HG03060 (cell line): ENCODE data around the gene TEX19.
"Not testable (repeated sequence)": the region's sequence is repeated elsewhere in the genome, so short reads cannot be mapped to it uniquely, and the experiment has no call there.

ENCODE experiments used
- ATAC-seq: cut with Tn5 transposase; IDR thresholded peaks from one replicate; pipeline ENCODE4 v1.9.1; 2021; ENCODE audit warnings: low read depth, moderate number of reproducible peaks; ENCODE audit not compliant: unreplicated experiment

TEX19 gene

GRCh38 chr17:82373072-82373452, 14.0 kb downstream of the TEX19 start:
- ATAC-seq = not testable (repeated sequence)

GRCh38 chr17:82373731-82374625, 14.9 kb downstream of the TEX19 start:
- ATAC-seq = no peak

- ATAC-seq = no peak
These were observed 15.7 kb downstream of the TEX19 start for GRCh38 chr17:82374626-82375331.

DNA sequence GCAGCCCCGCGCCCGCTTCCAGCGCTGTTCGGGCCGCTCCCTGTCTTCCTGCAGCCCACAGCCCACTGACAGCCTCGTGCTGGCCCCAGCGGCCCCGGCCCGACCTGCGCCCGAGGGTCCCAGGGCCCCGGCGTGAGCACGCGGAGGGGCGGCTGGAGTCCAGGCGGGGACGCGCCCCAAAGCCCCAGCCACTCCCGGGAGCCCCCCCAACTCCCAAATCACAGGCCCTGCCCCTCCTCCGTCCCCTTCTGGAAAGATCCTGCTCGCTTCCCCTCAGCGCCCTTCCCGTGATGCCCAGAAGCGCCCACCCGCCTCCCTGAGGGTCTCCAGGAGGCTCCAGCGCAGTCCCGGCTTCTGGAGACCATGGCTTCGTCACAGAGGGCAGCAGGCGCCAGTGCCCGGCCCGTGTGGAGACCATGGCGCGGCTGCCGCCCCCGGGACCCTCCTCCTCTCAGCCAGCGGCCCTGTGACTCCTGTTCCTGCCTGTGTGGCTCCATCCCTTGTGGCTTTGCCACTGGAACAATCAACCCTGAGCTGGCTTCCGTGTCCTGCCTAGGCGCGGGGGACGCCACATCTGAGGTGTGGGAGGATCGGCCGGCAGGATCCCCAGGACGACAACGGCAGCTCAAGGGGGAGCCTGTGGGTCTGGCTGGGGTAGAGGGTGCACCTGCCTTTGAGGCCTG, 16.5 kb downstream of the TEX19 start:
- ATAC-seq = no peak

- ATAC-seq = no peak
These were observed 17.1 kb downstream of the TEX19 start for GRCh38 chr17:82376042-82376730.

DNA sequence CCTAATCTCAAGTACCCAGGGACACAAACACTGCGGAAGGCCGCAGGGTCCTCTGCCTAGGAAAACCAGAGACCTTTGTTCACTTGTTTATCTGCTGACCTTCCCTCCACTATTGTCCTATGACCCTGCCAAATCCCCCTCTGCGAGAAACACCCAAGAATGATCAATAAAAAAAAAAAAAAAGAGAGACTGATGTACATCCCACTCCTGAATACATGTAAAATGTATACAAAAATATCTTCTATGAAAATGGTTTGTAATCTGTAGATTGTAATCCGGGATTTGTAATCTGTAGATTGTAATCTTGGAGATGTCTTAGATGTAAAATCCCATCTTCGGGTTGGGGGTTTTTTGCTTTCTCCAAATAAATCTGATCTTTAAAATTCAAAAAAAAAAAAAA, 18.2 kb downstream of the TEX19 start:
- not testable (repeated sequence) for ATAC-seq

DNA sequence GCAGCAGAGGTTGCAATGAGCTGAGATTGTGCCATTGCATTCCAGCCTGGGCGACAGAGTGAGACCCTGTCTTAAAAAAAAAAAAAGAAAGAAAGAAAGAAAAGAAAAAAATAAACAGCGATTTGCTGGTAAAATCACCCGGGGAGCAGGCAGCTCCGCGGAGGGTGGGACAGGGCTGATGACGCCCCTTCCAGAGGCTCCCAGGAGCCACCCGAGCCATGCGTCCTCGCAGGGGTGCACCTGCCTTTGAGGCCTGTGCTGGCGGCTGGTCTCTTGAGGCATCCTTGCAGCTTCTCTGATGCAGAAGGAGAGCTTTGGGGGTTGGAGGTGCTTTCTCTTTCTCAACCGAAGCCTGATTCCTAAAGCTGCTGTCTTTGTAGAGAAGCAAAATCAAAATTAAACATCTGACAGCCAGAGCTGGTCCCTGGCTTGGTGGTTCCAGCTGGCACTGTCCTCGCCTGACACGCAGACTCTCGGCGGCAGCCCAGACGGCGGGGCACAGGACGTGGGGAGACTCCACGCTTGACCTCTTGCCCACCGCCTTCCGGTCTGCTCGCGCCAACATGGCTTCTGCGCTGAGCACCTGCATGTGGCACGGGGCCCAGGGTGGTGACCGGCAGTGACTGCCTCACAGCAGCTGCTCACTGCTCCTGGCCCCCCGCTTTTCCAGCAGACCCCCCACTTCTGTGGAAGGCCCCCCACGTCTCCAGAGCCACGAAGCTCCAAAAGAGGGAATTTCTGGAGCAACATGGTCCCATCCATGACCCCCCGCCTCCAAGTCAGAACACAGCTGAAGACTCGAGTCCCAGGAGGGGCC, 19.1 kb downstream of the TEX19 start:
- ATAC-seq = no peak

DNA sequence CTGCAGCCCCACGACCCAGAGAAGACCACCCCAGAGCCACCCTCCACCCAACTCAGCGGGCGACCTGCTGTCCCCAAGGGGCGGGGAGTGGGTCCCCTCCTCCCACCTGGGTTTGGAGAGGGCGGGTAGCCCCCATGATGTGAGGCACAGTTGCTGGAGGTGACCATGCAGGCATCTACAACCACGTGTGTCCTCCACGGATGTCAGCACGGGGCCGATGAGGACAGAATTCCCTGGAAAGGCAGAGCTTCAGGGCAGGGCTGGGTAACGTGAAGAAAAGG, 19.6 kb downstream of the TEX19 start:
- ATAC-seq = no peak

- ATAC-seq = no peak
These were observed 22.0 kb downstream of the TEX19 start for GRCh38 chr17:82380860-82381702.

DNA sequence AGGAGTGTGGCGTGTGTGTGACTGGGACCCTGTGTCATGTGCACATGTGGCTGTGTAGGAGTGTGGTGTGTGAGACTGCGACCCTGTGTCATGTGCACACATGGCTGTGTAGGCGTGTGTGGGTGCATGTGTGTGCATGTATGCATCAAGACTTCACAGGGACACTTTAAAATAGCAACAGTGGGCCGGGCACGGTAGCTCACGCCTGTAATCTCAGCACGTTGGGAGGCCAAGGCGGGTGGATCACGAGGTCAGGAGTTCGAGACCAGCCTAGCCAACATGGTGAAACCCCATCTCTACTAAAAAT, 22.6 kb downstream of the TEX19 start:
- not testable (repeated sequence) for ATAC-seq

DNA sequence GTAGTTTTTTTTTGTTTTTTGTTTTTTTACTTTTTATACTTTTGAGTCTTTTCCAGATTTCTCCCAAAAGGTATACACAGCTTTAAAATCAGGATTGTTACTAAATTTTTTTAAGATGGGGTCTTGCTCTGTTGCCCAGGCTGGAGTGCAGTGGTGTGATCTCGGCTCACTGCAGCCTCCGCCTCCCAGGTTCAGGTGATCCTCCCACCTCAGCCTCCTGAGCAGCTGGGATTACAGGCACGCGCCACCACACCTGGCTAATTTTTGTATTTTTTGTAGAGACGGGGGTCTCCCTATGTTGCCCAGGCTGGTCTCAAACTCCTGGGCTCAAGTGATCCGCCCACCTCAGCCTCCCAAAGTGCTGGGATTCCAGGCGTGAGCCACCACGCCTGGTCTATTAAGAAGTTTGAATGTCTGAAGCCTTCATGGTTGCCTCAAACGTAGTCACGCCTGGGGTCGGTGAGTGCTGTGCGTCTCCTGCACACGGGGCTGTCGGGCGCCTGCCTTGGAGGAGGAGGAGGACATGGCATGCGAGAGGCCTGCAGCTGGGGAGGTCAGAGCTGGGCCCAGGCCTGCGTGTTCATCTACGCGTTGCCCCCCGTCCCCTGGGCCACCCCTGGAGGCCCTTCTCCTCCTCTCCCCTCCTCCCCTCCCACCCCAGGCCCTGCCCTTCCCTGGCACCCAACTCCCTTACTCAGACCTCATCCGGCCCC, 23.3 kb downstream of the TEX19 start:
- ATAC-seq = not testable (repeated sequence)

DNA sequence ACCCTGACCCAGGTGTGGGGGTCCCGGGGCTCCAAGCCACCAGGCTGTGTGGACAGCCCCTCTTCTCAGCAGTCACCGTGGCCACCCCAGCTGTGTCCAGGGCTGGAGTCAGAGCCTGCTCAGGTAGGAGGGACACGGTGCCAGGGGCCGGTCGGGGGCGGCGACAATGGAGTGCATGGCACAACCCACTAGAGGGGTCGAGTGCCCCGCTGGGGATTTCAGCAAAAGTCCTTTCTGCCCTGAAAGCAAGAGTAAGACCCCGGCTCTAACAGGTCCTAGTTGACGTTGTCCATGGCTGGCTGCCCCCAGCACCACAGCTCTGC, 23.8 kb downstream of the TEX19 start:
- ATAC-seq = no peak

DNA sequence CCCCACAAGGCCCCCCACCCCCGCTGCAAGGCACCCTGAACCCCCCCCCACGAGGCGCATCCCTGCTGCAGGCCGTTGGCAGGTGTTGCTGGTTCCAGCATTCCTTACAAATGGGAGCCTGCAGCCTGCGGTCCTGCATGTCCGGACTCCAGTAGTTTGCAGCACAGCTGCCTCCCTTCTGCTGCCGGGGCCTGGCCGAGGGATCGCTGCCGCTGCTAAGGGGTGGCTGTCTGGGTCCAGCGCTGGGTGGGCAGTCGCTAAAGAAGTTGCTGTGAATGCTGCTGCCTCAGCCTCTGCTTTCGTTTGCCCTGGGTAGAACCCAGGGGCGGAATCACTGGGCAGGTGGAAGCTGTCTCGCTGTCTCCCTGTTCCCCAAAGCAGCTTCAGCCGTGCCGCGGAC, 24.4 kb downstream of the TEX19 start:
- no peak for ATAC-seq

- ATAC-seq = no peak
These were observed 25.1 kb downstream of the TEX19 start for GRCh38 chr17:82384051-82384729.

GRCh38 chr17:82384730-82385481, 25.9 kb downstream of the TEX19 start:
- ATAC-seq = no peak

GRCh38 chr17:82385559-82386254, 26.7 kb downstream of the TEX19 start:
- ATAC-seq = no peak

DNA sequence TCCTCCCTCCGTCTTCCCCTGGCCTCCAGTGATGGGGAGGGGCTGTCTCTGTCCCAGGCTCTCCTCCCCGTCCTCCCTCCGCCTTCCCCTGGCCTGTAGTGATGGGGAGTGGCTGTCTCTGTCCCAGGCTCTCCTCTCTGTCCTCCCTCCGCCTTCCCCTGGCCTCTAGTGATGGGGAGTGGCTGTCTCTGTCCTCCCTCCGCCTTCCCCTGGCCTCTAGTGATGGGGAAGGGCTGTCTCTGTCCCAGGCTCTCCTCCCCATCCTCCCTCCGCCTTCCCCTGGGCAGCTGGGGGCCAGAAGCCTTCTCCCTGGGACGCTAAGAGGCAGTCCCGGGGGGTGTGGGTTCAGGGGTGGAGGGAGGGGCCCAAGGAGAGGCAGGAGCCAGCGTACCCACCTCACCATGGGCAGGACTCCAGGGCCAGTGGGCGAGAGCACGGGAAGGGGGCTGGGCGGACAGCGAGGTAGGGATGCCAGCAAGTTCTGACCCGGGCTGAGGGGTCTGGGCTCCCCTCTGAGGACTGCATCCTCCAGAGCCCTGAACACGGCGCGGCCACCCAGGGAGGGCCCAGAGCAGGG, 27.3 kb downstream of the TEX19 start:
- no peak for ATAC-seq
